ENCODE measurements around the gene UGT2B15.
"Not testable (repeated sequence)": the region's sequence is repeated elsewhere in the genome, so short reads cannot be mapped to it uniquely, and the experiment has no call there.

Gene UGT2B15

DNA sequence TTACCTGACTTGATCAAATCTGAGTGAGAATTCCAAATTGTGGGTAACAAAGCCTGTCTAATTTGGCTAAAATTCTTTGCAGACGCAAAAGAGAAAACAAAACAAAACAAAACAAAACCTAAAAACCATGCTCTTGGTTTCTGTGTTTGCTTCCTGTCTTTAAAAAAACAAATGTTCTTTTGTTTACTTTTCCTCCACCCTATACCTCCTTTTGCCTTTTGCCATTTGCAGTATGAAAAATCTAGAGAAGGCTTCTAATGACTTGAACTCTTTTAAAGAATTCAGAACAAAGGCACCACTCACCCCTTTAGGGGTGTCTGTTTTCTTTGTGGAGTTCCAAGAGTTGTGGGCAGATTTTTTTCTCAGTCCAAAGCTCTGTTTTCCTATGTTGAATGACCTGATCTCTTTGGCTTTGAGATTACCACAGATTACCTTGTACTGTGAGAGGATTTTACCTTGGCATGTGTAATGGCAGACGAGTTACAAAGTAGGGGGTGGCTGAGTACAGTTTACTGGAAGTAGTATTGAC is 13.9 kb downstream of the UGT2B15 start:
- not testable (repeated sequence) for DNase-seq (ENCODE audit: low read depth in 2 of 2)

DNA sequence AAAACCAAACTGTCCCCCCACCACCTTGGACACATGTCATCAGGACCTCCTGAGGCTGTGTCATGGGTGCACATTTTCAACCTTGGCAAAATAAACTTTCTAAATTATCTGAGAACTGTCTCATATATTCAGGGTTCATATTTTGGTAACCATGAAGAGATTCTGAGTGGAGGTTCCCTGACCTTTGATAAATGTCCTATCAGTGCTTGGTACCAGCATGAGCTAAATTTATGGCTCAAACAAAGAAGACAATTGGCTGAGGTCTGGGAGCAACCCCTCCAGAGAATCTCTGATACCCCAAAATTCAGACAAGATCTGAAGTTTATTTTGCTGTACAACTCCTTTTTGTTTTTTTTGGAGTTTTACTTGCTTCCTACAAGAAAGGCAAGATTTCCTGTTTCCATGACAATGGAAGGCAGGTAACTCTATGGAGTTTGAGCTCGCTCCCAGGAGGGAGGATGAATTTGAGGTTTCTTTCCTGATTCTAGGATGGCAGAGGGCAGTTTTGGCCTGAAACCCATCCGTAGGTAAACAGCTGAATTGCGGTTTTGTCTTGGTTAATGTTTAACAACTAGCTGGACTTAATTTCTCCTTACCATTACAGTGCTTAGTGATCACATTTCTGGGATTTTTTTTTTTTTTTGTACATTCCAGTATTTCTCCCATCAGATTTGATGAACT is 14.5 kb downstream of the UGT2B15 start:
- DNase-seq (ENCODE audit: low read depth in 2 of 2): no peak

DNA sequence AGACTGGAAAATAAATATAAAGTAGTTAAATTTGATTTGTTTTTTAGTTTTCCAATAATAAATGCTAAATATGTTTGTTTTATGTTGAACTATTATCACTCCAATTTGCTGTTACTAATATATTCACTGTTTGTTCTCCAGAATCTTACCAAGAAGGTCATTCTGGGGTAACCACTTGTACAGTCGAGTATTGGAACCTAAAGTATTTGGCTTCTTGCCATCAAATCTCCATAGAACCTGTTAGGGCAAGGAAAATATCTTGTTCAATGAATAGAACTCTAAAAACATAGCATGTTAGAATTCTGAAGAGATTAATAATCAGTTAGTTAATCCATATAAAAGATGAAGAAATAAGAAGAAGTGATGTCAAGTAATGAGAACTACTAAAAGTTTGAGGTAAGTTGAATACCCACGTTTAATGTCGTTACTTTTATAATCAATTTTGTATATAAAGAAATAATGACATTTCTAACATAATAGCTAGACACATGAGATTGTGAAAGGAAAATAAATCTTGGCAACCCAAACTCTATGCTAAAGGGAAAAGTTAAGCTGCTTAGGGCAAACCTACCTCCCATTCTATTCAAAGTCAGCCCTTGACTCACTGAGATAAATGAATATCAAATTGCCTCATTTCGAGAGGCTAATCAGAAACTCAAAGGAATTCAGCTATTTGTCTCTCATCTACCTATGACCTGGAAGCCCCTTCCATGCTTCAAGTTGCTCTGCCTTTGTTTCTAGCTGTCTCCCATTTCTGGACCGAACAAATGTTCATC is 15.3 kb downstream of the UGT2B15 start:
- DNase-seq (ENCODE audit: low read depth in 2 of 2): no peak

DNA sequence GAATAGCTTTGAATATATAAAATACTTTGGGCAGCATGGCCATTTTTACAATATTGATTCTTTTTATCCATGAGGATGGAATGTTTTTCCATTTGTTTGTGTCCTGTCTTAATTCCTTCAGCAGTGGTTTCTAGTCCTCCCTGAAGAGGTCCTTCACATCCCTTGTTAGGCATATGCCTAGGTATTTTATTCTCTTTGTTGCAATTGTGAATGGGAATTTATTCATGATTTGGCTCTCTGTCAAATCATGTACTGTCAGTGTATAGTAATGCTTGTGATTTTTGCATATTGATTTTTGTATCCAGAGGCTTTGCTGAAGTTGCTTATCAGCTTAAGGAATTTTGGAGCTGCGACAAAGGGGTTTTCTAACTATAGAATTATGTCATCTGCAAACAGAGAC is 18.5 kb downstream of the UGT2B15 start:
- no peak for DNase-seq (ENCODE audit: low read depth in 2 of 2)

DNA sequence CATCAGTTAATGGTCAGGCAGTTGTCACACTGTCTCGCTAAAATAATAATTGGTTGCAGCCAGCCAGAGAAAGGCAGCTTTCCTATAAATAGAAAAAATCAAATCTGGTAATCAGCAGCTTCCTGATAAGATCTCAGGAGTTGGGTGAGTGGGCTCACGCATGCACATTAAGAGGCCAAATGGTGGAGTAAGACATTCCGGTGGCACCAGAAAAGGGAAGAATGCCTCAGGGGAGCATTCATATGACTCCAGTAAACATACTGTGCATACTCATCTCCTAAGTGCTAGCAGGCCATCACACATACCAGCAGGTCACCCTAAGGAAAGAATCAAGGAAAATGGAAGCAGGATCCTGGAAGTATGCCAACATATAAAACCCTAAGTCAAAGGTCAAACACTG is 40.1 kb downstream of the UGT2B15 start:
- no peak for DNase-seq (ENCODE audit: low read depth in 2 of 2)

DNA sequence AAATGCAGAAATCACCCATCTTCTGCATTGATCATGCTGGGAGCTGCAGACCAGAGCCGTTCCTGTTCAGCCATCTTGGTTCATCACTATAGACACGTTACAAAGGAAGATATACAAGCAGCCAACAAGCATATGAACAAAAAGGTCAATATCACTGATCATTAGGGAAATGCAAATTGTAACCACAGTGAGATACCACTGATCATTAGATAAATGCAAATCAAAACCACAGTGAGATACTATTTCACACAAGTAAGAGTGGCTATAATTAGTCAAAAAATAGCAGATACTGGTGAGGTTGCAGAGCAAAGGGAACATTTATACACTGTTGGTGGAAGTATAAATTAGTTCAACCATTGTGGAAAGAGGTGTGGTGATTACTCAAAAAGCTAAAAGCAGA is 47.7 kb downstream of the UGT2B15 start:
- not testable (repeated sequence) for DNase-seq (ENCODE audit: low read depth in 2 of 2)

DNA sequence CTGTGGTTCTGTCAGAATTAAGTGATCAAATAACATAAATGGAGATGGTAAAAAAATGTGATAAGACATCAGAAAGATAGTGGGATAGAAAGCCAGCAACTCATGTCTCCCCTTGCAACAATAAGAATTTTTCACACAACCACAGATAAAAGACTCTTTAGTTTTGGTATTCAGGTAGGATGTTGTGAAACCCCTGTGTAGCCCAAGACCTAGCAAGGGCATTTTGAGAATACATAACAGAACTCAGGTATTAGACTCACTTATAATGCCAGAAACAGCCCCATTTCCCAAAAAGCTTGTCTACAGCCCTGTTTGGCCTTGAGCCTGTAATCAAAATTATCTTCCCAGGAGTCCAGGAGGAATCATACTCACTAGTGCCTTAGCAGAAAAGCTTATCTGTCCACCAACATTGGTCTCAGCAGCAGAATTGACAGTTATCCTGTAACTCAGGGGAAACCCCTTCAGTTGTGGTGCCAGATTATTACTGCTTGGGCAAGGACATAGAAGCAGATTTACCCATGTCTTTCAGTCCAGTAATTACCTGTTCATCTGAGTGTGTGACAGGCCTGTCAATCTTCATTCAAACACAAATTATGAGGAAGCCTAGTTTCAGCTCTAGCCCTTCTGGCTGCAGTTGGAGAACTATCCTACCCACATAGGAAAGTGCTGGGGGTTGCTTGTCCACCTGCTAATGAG is 53.3 kb downstream of the UGT2B15 start:
- DNase-seq (ENCODE audit: low read depth in 2 of 2): no peak

DNA sequence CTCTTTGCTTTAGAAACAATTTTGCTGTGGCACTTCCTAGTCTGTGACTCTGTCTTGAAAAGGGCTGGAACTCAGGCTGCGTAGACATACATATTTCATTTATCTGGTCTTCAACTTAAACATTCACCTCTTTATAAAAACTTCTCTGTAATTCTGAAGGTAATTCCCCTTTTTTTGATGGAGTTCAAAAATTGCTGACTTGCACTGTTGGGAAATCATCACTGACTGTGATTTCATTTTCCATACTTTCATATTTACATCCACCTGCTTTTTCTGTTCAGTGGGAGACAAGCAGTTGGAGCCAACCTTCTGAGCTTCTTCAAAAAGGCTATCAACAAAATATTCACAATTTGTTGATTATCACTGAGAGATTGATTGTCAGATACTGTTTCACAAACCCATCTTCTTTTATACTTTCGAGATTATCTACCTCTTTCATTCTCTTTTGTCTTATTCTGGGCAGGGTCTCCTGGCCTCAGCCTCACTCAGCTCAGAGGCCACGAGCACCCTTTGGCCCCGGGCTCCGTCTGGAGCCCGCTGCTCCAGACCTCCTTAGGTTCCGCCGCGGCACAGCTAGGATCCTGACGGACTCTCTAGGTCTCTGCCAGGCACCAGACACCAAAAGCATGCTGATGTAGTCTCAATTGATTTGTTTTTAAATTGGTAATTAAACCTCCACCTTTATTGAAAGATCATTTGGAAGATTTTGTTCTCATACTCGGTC is 54.6 kb downstream of the UGT2B15 start:
- DNase-seq (ENCODE audit: low read depth in 2 of 2): no peak

DNA sequence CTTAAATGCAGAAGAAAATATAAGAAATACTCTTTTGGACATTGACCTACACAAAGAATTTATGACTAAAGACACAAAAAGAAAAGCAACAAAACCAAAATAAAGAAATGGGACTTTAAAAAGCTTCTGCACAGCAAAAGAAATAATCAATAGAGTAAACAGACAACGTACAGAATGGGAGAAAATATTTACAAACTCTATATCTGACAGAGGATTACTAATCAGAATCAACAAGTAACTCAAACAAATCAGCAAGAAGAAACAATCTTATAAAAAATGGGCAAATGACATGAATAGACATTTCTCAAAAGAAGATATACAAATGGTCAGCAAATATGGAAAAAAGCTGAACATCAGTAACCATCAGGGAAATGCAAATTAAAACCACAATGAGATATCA is 56.7 kb downstream of the UGT2B15 start:
- no peak for DNase-seq (ENCODE audit: low read depth in 2 of 2)

DNA sequence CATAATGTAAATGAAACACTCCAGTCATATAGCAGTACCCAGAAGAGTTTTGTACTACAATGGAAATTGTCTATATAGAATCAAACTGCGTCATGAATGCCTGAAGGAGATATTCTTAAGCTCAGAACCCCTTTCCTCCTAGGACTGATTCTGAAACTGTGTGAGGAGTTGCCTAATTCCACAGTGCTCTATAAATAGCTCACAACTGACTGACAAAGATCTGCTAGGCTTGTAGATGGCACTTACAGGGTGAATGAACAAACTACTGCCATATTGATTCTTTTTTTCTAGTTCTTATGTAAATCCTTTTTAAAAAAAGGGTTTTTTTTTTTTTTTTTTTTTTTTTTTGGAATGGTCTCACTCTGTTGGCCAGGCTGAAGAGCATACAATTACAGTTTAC is 64.2 kb downstream of the UGT2B15 start:
- DNase-seq (ENCODE audit: low read depth in 2 of 2): no peak

DNA sequence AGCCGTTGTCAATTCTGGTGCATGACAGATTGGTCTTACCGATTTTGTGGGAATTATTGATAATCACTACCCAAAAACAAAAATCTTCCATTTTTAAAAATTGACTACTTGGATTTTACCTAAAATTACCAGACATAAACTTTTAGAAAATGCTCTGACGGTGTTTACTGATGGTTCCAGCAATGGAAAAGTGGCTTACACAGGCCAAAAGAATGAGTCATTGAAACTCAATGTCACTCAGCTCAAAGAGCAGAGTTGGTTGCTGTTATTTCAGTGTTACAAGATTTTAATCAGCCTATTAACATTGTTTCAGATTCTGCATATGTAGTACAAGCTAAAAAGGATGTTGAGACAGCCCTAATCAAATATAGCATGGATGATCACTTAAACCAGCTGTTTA is 71.3 kb downstream of the UGT2B15 start:
- DNase-seq (ENCODE audit: low read depth in 2 of 2): no peak

DNA sequence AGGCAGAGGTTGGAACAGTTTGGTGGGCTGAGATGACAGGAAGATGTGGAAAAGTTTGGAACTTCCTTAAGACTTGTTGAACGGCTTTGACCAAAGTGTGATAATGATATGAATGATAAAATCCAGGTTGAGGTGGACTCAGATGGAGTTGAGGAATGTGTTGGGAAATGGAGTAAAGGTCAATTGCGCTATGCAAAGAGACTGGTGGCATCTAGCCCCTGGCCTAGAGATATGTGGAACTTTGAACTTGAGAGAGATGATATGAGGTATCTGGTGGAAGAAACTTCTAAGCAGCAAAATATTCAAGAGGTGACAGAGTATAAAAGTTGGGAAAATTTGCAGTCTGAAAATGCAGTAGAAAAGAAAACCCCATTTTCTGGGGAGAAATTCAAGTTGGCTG is 73.0 kb downstream of the UGT2B15 start:
- DNase-seq (ENCODE audit: low read depth in 2 of 2): no peak
